Stimulated activated CD4-positive, alpha-beta T cell treated with anti-CD3 and anti-CD28 coated beads, Interleukin-15, amount 100 ng/mL, for 1 hour (primary cell): Measurements from ENCODE around the gene ADGRD1.
A peak's percentile ranks its signal among the peaks of the same experiment; 100 is the strongest.

Experiments used
- DNase-seq, 2 donors: peaks; one replicate each; pipeline ENCODE4 v3.0.0-alpha.2; 2020; ENCODE audit warnings: low read depth in 1 of 2, low spot score in 1 of 2

The ADGRD1 gene

DNA sequence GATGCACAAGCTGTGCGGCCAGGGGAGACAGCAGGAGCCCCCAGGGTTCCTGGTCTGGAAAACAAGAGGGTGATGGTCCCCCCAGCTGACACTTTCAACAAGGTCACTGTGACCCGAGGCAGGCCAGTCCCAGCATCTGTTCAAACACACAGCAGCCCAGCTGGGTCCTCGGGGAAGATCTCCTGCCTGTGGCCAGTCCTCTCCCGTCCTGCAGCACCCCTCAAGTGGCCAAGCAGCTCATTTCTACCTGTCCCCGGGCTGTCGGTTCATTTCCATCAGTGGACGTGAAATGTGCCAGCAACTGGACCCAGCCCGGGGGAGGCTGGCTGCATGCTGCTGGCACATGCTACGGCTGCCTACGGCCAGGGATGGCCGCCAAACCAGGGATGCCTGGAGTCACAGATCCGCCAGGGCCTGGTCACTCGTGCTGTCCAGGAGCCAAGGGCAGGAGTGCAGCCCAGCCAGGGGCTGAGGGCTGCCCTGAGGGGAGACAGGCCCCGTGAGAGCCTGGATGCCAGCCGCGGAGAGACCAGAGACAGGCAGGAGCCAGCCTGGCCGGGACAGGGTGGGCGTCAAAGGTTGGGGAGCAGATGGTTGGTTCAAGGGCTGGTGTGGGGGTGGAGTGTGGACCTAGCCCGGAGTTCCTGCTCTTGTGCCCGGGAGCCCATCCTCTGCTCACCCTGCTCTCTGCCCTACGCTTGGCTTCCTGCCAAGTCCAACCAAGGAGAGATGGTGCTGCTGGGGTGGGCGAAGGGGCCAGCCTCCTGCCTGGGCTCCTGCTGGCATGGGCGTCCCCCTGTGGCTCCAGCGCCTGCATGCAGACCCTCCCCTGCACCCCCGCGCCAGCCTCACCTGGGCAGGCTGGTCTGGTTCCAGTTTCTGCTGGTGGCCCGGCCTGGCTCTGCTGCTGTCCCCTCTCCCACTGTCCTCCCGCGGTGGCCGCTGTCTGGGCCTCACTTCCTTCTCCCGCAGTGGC, 143.8 kb downstream of the ADGRD1 start:
- no peak for DNase-seq

DNA sequence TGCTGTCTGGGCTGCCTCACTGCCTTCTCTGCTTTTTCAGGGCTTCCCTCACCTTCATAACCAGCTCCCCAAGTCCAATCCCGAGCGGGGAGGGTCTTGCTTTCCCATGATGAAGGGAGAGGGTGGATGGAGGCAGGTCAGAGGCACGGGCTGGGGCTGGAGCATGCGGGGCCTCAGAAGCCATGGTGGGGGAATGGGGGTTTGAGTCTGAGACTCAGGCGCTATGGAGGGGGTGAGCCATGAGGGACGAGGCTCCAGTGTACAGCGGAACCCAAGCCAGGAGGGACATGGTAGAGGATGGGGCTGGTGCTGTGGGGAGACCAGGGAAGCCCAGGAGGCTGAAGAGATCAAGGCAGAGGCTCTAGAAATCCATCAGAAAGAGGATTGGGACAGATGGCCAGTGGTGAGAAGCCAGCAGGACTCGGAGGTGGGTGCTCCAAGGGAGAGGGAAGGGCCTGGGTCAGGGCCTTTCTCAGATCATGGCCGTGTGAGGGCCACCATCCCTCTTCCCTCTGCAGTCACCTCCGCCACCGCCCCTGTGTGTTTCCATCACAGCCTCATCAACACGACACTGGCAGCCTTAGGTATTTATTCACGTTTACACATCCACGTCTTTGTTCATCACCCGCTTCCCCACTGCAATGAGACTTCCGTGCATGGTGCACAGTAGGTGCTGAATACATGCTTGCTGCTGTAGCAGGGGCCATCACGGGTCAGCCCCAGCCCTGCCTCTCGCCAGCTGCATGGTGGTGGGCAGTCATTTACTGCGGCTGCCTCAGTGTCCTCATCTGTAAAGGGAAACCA, 144.7 kb downstream of the ADGRD1 start:
- DNase-seq = no peak

GRCh38 chr12:131100031-131100674, 146.4 kb downstream of the ADGRD1 start:
- no peak for DNase-seq

DNA sequence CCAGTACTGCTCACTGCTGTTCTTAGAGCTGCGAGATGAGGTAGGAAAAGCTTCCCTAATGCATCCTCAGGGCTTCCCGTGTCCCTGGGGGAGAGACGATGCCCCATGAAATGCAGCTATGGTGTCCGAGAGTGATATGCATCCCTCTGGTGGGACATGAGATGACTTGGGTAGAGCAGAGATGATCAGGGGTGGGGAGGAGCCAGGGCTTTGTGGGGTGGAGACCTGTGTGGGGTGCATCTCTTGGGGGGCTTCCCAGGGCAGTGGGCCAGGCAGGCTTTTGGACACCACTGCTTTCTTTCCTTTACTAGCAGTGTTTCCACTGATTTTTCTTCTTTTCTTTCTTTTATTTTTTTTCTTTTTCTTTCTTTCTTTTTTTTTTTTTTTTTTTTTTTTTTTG, 147.3 kb downstream of the ADGRD1 start:
- no peak for DNase-seq

GRCh38 chr12:131101703-131102492, 148.2 kb downstream of the ADGRD1 start:
- DNase-seq = no peak

DNA sequence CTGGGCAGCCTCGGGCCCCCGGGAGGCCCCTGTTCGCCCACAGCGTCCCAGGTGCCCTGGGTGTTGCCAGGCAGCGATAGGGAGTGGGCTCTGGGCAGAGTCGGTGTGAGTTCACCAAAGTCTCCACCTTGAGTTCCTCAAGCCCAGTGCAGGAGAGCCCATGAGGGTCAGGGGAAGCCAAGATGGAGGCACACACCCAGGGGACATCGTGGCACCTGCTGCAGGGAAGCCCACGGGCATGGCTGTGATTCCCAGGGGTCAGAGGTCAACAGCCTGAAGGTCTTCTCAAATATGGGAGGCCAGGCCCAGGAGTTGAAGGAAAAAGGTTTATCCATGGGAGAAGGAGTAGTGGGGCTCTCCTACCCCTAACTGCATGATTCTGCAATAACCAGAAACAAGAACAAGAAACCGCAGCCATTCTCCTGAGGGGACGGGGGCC, 148.8 kb downstream of the ADGRD1 start:
- no peak for DNase-seq

DNA sequence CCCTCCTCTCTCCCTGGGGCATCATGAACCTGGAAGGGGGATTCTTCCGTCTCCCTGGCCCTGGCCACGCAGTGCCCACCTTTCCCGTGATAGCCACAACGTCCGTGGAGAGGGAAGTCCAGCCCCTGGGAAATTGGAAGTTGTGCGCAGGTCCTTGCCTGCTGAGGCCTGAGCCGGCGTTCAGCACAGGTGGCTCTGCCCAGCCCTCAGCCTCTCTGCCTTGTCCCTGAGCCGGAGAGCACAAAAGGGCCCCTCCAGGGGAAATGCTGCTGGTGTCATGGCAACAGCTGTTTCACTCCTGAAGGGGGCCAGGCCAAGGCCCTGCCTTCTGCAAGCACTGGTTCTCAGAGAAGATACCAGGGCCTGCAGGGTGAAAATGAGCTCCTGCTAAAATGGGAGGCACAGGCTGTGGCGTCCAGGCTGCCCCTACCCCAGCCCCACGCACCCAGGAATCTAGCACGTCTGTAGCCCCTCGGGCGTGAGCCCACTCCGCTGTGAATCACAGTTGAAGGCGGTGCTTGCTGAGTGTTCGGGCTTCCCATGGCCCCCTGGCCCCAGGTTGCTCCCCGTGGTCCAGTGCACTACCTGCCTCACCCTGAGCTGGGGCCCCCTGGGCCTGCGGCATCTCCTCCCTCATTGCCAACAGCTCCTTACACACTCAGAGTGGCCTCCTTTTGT, 149.4 kb downstream of the ADGRD1 start:
- no peak for DNase-seq

- DNase-seq = no peak
Observed at GRCh38 chr12:131103669-131104462, 150.2 kb downstream of the ADGRD1 start.

- DNase-seq = peak; percentile 53 to 75
Observed at GRCh38 chr12:131104463-131105350, 151.0 kb downstream of the ADGRD1 start.

DNA sequence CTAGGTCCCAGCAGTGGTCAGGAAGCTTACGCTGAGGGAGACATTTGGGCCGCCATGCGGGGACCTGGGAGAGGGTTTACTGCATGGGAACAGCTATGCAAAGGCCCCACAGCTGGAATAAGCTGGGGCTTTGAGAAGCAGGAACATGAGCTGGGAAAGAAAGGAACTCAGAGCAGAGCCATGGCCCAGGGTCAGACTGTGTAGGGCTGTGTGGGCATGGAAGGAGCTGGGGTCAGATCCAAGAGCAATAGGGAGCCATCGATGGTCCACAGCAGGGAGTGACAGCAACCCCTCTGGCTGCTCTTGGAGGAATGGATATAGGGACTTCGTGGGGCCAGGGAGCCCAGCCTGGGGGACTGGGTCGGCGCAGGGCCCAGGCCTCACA, 151.6 kb downstream of the ADGRD1 start:
- no peak for DNase-seq

- DNase-seq = peak in 1 of 2 donors; percentile 39
Observed at GRCh38 chr12:131105736-131106348, 152.1 kb downstream of the ADGRD1 start.

DNA sequence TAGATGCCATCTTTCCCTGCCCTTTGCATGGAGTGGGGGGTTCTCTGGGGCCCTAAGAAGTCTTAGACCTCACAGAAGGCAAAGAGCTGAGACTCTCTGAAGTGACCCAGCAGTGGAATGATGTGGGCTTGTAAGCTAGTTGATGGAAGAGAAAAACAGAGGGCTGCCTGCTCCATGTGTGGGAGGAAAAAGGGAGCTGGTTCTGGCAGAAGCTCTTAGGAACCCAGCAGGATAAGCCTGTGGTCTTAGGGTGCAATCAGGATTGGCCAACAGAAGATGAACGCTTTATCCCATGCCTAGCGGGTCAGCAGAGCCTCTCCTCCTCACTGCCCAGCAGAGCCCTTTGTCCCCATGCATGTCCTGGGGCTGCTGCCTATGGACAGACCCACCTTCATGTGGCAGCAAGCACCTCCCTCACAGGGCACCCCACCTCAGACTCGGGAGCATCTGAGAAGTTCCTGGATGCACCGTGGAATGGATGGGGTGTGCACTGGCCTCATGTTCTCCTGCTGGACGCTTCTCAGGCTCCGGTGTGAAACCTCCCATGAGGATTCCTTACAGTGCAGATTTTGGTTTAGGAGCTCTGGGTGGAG, 152.7 kb downstream of the ADGRD1 start:
- DNase-seq = no peak

DNA sequence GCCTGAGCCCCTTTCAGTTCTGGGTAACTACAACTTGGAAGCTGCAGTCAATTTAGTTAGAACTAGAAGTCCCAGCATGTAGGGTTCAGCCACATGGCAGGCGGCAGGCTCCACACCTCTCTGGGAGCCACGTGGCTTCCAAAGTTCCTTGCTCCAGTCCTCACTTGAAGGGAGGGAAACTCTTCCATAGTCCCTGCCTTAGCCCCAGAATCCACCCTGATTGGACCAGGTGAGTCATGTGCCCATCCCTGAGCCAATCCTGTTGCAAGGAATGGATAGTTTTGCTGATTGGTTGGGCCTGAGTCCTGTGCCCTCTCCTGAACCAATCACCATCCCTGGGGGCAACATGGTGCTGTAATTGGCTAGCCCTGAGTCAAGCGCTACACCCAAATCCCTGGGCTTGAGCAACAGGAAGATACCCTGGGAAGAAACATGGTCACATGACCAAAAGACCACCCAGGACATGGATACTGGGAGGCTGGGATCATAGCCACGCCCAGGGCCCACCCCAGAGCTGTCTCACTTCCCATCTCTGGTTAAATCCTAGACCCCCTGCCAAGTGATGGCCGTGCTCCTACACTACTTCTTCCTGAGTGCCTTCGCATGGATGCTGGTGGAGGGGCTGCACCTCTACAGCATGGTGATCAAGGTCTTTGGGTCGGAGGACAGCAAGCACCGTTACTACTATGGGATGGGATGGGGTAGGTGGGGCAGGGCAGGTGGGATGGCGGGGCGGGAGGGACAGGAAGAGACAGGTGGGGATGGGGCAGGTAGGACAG, 154.7 kb downstream of the ADGRD1 start:
- no peak for DNase-seq

DNA sequence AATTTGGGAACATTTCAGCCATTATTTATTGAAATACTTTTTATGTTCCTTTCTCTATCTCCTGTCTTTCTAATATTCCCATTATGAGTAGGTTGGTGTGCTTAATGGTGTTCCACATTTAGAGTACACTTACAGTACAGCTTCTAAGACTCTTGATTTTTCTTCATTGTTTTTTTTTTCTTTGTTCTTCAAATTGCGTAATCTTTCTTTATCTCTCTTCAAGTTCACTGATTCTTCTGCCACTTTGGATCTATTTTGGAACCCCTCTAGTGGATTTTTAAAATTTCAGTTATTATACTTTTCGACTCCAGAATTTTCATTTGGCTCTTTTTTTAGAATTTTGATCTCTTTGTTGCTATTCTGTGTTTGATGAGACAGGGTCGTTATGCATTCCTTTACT, 157.7 kb downstream of the ADGRD1 start:
- no peak for DNase-seq

DNA sequence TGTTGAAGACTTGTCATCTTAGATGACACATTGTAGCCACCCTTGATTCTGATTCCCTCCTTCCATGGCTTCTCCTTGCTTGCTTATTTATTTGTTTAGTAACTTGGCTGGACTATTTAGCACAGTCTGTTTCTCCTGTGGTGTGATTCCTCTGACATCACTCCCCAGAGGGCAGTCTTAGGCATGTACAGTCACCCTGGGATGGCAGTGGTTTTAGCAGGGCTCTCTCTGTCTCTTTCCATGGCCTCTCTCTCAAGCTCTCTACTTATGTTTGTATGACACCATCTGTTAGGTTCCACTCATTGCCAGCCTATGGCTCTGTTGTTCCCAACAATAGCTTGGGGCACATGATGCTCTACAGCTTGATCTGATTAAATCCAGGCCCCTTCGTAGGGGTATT, 158.3 kb downstream of the ADGRD1 start:
- no peak for DNase-seq

DNA sequence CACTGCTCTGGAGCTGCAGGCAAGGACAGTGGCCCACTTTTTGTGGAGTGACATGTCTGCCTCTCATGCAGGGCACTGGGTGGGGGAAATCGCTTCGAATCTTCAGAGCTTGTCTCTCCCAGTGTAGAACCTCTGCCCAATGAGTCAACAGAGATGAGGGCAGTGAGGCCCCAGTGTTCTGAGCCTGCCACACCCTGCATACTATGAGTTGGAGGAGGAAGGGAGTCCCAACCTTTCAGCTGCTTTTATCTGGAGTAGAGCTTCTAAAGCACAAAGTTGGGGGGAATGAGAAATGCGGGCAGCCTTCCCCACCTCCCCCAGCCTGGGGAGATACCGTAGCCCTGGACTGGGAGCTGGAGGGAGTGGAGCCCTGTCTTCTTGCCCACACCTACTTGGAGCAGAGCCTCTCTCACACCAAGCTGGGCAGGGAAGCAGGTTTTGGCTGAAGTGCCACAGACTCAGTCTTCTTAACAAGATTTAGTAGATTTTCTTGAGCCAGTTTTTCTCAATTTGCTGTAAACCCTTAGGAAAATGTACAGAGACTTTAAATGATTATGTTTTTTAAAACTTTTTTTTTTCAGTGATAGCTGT, 159.1 kb downstream of the ADGRD1 start:
- no peak for DNase-seq
